Measurements from ENCODE around the gene UBE3D. TPM values are rescaled to one million over a fixed set of nuclear protein-coding genes. Genes with fewer than 3 reads are reported as not detected.

The UBE3D gene
- total and polyA plus RNA-seq, 2 of the 4 experiments (the other 2 are of a cell fraction), result 3.2 to 6.3 TPM

- WGBS, 2 experiments (ENCODE audit: extremely low coverage in 2 of 2, insufficient read length in 1 of 2), result no CpG with 5 or more reads among the region's 1 CpG
- in situ Hi-C loops (cut with MboI; ENCODE audit: low sequenced_read_pairs), result no loop called here
Observed at GRCh38 chr6:82861121-82861520, 204.5 kb downstream of the UBE3D start.

More at GRCh38 chr6:82861121-82861520, 204.5 kb downstream of the UBE3D start:
- Histone ChIP-seq H2AK5ac (ENCODE audit: low read depth, low read length) (no peak overlapping the region), H4K20me1 (ENCODE audit: insufficient read depth, low read length) (no peaks in the 10 kb centered on the region), H4K8ac (ENCODE audit: low read depth in 2 of 2, low read length in 2 of 2) (no peak overlapping the region), H2AFZ (replicated peaks; ENCODE audit: low read length, poor library complexity) (no peak overlapping the region), H2BK15ac (ENCODE audit: low read depth, low read length) (no peak overlapping the region), H3K56ac (ENCODE audit: extremely low read depth, insufficient read depth, low read length) (no peak overlapping the region), H3K27ac (ENCODE audit: insufficient read depth, low read length) (no peak overlapping the region), H2AK9ac (replicated peaks; ENCODE audit: low read depth, low read length, poor library complexity) (no peak overlapping the region), H3K4ac (ENCODE audit: low read depth, low read length) (no peak overlapping the region), H3K18ac (ENCODE audit: low read depth, low read length) (no peak overlapping the region; the same call in 1 of the 2 replicates), H3K4me1 (ENCODE audit: control insufficient read depth, insufficient read depth, low read length) (peaks cover 2% of the 10 kb centered on the region; the same call in 1 of the 2 replicates), H4K91ac (ENCODE audit: insufficient read depth, low read depth, low read length) (no peak overlapping the region), H3K9me3 (ENCODE audit: control insufficient read depth, insufficient read depth, low read length) (peaks cover 5% of the 10 kb centered on the region), H3K23ac (ENCODE audit: low read depth, low read length) (no peak overlapping the region), H3K4me3 (ENCODE audit: insufficient read depth, low read depth, low read length) (no peak overlapping the region), H3K4me2 (ENCODE audit: low read depth, low read length) (no peak overlapping the region), H3K79me1 (ENCODE audit: low read depth in 1 of 2, low read length in 2 of 2) (no peaks in the 10 kb centered on the region), H3K9me1 (ENCODE audit: insufficient read depth, low read length) (no peaks in the 10 kb centered on the region), H2BK20ac (ENCODE audit: low read depth, low read length) (no peak overlapping the region), H2BK5ac (ENCODE audit: low read depth, low read length, poor library complexity, severe bottlenecking) (no peak overlapping the region), H2BK120ac (ENCODE audit: low read depth, low read length) (no peak overlapping the region), H3K27me3 (ENCODE audit: control insufficient read depth, insufficient read depth, low read length) (no peaks in the 10 kb centered on the region), H3K36me3 (ENCODE audit: control insufficient read depth, insufficient read depth, low read length) (no peaks in the 10 kb centered on the region), H3K9ac (ENCODE audit: low read depth, low read length) (no peak overlapping the region), H3K14ac (replicated peaks; ENCODE audit: low read depth, low read length) (no peak overlapping the region), H4K5ac (ENCODE audit: low read depth, low read length) (no peak overlapping the region)
- ATAC-seq (ENCODE audit: low read depth), result no peak
- intact Hi-C loops (cut with micrococcal nuclease) (no loop called here), dilution Hi-C loops (cut with HindIII; ENCODE audit: low sequenced_read_pairs, unreplicated experiment) (no loop called here)
- POLR2A ChIA-PET (ENCODE audit: unreplicated experiment), result no interaction called here
- no peak for DNase-seq
- no TSS peak for BruUV-seq (replicated peaks)
- TF ChIP-seq MXI1 (IDR thresholded peaks at IDR 0.05; ENCODE audit: borderline replicate concordance, low read depth, low read length) (no peak), FOS (IDR thresholded peaks at IDR 0.05; ENCODE audit: low read depth, low read length) (no peak), ELK1 (IDR thresholded peaks at IDR 0.05; ENCODE audit: borderline replicate concordance, low read depth, low read length) (no peak), SMC3 (IDR thresholded peaks at IDR 0.05; ENCODE audit: low read depth, low read length) (no peak), POLR2A (IDR thresholded peaks at IDR 0.05; ENCODE audit: low read depth, low read length) (no peak), CEBPB (IDR thresholded peaks at IDR 0.05; ENCODE audit: low read depth, low read length) (no peak), MAZ (IDR thresholded peaks at IDR 0.05; ENCODE audit: borderline replicate concordance, low read depth, low read length) (no peak), CTCF (conservative IDR thresholded peaks at IDR 0.05; ENCODE audit: low read depth, low read length) (no peak), CHD1 (IDR thresholded peaks at IDR 0.05; ENCODE audit: low read depth, low read length) (no peak), RFX5 (IDR thresholded peaks at IDR 0.05; ENCODE audit: low read depth, low read length) (no peak), USF2 (IDR thresholded peaks at IDR 0.05; ENCODE audit: low read depth, low read length) (no peak), RCOR1 (IDR thresholded peaks at IDR 0.05; ENCODE audit: insufficient replicate concordance, low read length) (no peak), MAFK (IDR thresholded peaks at IDR 0.05; ENCODE audit: low read depth, low read length) (no peak), RAD21 (IDR thresholded peaks at IDR 0.05; ENCODE audit: low read length) (no peak), BHLHE40 (IDR thresholded peaks at IDR 0.05; ENCODE audit: low read depth, low read length) (no peak), NFE2L2 (IDR thresholded peaks at IDR 0.05; ENCODE audit: low read depth, low read length) (no peak)
- CTCF ChIA-PET, result no interaction called here

All from IMR-90 (cell line).